GM13976 (cell line): ENCODE results near the gene ST8SIA6.
"Not testable (repeated sequence)": the region's sequence is repeated elsewhere in the genome, so short reads cannot be mapped to it uniquely, and the experiment has no call there.

Source experiments
- DNase-seq: peaks from one replicate; pipeline ENCODE4 v3.0.0; 2012; ENCODE audit warnings: low spot score
- in situ Hi-C: fragments of 300-500 bp; cut with MboI; formaldehyde crosslinking; loops from one replicate; pipeline ENCODE4 v1.12.0; 2022; ENCODE audit warnings: low sequenced_read_pairs, mixed read lengths, inconsistent platforms; ENCODE audit not compliant: unreplicated experiment
- TF ChIP-seq, protein P1 (sequence below): IDR thresholded peaks from 2 replicates; pipeline ENCODE4 v1.5.1; 2012; ENCODE audit warnings: borderline replicate concordance, mild to moderate bottlenecking; ENCODE audit not compliant: insufficient read depth; ENCODE audit errors: extremely low read depth, missing control alignments, control extremely low read depth

The ST8SIA6 gene, protein sequence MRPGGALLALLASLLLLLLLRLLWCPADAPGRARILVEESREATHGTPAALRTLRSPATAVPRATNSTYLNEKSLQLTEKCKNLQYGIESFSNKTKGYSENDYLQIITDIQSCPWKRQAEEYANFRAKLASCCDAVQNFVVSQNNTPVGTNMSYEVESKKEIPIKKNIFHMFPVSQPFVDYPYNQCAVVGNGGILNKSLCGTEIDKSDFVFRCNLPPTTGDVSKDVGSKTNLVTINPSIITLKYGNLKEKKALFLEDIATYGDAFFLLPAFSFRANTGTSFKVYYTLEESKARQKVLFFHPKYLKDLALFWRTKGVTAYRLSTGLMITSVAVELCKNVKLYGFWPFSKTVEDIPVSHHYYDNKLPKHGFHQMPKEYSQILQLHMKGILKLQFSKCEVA

DNA sequence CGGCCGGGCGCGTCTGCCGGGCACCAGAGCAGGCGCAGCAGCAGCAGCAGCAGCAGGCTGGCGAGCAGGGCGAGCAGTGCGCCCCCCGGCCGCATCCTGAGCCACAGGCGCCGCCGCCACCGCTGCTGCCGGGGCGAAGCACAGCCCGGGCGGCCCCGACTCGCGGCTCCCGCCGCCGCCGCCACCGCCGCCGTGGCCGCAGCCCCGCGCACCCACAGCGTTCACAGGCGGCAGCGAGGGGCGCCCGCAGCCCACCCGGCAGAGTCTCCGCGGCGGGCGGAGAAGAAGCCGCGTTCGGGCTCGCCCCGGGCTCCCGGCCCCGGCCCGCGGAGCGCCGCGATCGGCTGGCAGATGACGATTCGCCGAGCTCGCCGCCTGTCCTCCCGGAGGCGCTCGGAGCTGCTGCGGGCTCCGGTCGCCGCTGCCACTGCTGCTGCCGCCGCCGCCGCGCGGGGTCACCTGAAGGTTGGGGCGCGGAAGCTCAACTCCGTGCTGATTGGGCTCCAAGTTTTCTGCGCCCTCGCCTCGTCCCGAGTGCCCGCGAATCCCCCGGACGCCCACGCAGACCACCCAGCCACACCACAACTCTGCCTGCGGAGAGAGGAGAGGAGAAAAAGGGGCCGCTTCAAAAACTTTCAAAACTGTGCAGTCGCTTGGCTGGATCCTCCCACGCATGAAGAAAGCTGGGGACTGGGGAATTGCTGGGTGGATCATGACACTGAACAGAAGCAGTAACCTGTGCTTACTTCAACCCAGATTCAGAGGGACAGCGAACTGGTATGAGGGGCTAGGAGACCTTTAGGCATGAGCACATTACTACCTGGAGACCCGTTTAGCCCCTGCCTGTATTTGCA lies at the start of gene ST8SIA6:
ST8SIA6 (minus strand) TSS at position 435 of the 854 bp plus-strand sequence; CDS start at position 95, 340 bp downstream.
- peak; percentile 74 for DNase-seq
- TF ChIP-seq, protein P1, sequence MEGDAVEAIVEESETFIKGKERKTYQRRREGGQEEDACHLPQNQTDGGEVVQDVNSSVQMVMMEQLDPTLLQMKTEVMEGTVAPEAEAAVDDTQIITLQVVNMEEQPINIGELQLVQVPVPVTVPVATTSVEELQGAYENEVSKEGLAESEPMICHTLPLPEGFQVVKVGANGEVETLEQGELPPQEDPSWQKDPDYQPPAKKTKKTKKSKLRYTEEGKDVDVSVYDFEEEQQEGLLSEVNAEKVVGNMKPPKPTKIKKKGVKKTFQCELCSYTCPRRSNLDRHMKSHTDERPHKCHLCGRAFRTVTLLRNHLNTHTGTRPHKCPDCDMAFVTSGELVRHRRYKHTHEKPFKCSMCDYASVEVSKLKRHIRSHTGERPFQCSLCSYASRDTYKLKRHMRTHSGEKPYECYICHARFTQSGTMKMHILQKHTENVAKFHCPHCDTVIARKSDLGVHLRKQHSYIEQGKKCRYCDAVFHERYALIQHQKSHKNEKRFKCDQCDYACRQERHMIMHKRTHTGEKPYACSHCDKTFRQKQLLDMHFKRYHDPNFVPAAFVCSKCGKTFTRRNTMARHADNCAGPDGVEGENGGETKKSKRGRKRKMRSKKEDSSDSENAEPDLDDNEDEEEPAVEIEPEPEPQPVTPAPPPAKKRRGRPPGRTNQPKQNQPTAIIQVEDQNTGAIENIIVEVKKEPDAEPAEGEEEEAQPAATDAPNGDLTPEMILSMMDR, result no peak
- in situ Hi-C loops, result no loop called here

GRCh38 chr10:17503795-17504194 lies 49.4 kb upstream of the ST8SIA6 start:
- DNase-seq, result no peak
- TF ChIP-seq, protein P1, result no peak
- in situ Hi-C loops, result no loop called here

DNA sequence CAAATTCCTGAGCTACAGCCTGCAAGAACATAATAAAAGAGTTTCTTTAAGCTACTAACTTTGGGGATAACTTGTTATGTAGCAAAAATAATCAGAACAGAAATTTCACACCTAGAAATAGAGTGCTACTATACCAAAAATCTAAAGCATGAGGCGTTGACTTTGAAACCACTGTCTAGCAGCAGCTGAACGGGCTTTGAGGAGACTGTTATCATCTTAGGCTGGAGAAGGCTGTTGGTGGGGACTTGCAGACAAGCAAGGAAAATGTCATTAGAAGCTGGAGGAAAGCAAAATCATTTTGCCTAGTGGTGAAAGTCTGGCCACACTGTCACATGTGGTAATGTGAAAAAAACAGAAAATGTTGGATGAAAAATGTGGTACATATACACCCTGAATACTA lies 48.4 kb upstream of the ST8SIA6 start:
- in situ Hi-C loops, result no loop called here
- TF ChIP-seq, protein P1, result no peak

DNA sequence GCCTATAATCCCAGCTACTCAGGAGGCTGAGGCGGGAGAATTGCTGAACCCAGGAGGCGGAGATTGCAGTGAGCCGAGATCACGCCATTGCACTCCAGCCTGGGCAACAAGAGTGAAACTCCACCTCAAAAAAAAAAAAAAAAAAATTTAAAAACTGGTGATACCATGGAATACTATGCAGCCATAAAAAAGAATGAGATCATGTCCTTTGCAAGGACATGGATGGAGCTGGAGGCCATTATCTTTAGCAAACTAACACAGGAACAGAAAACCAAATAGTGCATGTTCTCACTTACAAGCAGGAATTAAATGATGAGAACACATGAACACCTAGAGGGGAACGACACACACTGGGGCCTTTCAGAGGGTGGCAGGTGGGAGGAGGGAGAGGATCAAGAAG lies 44.6 kb upstream of the ST8SIA6 start:
- in situ Hi-C loops, result not testable (repeated sequence)

More for the DNA sequence above, 48.4 kb upstream of the ST8SIA6 start:
- DNase-seq, result no peak

DNA sequence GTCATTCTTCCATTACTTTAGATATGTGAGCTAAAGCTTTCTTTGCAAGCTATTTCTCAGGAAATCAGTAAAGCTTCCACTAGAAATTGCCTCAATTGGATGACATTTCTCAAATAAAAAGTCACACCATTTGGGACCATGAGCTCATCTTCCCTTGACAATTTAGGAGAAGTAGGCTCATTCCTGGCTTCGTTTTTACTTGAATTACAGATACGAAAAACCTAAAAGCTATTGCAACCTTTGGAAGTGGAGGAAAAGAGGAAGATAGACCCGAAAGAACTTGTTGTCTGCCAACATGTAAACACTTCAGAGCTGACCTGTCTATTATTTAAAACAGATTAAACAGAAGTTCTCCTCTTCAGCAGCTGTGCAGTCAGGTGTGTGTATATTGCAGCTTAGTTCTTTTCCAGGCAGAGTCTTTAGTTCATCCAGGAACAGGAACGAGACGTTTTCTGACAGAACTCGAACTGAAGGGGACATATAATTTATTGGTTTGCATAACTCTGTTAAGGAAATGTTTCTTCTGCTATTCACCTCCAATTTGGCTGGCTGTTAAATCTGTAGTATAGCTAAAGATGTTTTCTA lies 43.1 kb upstream of the ST8SIA6 start:
- no peak for DNase-seq
- TF ChIP-seq, protein P1, result no peak
- in situ Hi-C loops, result no loop called here

More for the DNA sequence above, 44.6 kb upstream of the ST8SIA6 start:
- DNase-seq, result not testable (repeated sequence)

DNA sequence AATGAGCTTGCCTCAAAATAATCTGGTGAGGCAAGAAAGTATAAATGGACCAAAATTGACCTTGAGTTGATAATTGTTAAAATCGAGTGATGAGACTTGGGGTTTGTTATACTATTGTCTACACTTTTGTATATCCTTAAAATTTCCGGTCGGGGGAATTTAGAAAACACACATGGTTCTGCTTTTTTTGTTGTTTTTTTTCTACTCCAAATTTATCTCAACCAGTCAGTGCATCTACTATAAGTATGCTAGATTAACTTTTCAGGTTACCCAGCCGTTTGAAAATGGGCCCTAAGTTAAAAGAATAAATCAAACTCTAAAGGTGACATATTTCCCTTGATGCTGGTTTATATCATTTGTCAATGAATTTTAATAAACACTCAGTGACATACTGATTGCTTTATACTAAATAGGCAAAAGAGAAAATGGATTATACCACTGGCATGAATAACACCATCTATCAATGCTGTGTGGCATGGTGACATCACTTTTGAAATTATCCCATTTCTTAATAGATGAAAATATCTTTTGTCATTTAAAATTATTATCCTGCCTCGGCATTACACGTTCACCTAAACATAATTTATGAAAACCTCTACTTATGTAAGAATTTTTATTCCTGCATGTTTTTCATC lies 40.3 kb upstream of the ST8SIA6 start:
- DNase-seq, result no peak
- TF ChIP-seq, protein P1, result no peak
- in situ Hi-C loops, result no loop called here

GRCh38 chr10:17488848-17489247 lies 34.5 kb upstream of the ST8SIA6 start:
- in situ Hi-C loops, result no loop called here
- no peak for DNase-seq
- TF ChIP-seq, protein P1, result no peak
